Stimulated activated CD8-positive, alpha-beta memory T cell treated with anti-CD3 and anti-CD28 coated beads, Interleukin-7, amount 100 ng/mL, for 48 hours (primary cell): ENCODE results near the gene HBS1L.

Source experiments
- DNase-seq, 2 donors: peaks; one replicate each; pipeline ENCODE4 v3.0.0-alpha.2; 2020; ENCODE audit warnings: low read depth in 1 of 2; ENCODE audit errors: extremely low read depth in 1 of 2

Gene HBS1L

DNA sequence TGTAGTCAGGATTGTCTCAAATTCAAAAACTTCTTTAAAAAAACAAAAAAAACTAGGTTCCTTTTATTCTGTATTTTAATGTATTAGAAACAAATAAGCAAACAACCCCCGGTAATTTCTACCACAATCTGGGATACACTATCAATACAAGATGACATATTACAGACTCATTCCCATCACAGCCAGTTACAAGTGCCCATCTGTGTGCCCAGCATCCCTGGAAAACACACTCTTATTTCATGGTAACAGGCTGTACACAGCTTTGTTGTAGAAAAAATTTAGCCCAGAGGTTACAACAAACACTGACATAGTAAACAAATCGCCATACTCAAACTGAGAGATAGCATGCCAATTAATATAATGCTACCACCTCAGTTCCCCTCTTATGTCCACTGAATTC is 16.3 kb downstream of the HBS1L start:
- DNase-seq = no peak

DNA sequence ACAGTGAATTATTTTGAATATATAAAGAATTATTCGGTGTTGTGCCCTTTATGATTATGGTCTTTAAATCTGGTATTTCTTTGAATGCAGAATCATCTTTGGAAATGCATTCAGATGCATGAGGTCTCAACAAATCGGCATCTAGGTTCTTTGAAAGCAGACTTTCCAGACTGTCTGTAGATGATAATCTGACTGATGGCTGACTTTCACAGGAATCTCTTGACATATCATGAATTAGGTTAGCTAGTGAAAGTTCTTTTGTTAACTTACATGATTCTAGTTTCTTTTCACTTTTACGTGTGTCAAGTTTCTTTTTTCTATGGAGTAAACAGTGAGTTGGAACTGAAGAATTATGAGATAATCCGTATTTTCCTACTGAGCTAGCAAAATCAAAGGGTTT is 17.1 kb downstream of the HBS1L start:
- no peak for DNase-seq

DNA sequence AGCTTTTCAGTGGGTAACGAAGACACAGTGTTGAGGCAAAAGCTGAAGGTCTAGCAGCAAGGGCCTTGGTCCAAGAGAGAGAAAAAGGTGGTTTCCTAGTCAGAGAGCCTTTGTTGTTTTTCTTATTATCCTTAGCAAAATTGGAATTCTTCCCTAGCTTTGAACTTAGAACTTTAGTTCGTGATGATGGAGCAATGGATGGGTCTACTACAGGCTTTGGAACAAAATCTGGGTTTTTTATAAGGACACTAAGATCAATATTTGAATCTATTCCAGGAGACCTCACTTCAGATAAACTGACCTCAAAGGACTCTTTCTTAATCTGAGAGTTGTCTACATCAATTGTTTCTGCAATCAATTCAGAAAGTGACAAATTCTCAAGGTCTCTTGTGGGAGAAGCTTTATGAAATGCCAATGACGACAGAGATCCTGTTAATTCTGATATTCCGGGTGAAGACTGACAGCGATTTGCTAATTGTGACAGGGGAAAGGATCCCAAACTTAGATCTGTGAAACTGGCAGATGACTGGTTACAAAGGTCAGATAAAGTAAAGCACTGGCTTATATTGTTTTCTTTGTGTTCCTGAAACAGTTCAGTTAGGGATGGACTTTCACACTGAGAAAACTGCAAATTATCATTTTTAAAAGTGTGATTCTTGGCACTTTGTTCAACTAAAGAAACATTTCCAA is 17.7 kb downstream of the HBS1L start:
- no peak for DNase-seq

DNA sequence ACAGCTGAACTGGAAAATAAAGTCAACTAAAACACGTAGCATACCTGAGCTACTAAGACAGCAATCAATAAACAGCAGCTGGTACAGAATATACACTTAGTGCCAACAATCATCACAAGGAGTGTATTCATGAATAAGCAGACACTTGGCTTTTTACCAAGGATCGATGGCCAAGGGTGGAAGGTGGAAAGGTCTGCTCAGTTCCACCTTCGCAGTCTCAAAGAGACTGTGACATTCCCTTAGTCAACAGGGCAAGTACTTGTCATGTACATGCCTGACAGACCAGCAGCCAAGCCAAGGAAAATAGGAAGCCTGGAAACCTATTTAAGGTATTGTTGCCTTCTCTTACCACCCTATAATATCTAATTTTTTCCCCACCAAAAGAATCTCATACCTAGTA is 21.4 kb downstream of the HBS1L start:
- DNase-seq = no peak

GRCh38 chr6:135030532-135031178 is 24.0 kb downstream of the HBS1L start:
- DNase-seq = no peak

- no peak for DNase-seq
Observed at GRCh38 chr6:135030056-135030473, 24.6 kb downstream of the HBS1L start.

GRCh38 chr6:135025775-135026174 is 28.8 kb downstream of the HBS1L start:
- no peak for DNase-seq

DNA sequence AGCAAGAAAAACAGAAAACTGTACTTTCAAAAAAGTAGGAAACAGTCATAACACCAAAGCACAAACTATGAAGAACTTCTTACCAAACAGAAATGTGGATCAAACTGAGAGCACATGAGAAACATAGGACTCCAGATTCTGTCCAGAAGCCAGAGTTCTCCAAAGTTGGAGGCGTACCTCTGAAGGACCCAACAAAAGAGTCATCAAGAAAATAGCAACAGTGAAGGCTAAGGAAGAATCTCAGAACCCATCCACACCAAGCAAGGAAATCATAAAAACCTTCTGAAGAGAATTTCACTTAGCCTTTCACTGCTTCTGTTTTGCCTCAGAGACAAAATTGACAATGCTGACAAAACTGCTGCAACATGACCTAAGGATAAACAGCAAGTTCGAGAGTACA is 29.4 kb downstream of the HBS1L start:
- DNase-seq = no peak

DNA sequence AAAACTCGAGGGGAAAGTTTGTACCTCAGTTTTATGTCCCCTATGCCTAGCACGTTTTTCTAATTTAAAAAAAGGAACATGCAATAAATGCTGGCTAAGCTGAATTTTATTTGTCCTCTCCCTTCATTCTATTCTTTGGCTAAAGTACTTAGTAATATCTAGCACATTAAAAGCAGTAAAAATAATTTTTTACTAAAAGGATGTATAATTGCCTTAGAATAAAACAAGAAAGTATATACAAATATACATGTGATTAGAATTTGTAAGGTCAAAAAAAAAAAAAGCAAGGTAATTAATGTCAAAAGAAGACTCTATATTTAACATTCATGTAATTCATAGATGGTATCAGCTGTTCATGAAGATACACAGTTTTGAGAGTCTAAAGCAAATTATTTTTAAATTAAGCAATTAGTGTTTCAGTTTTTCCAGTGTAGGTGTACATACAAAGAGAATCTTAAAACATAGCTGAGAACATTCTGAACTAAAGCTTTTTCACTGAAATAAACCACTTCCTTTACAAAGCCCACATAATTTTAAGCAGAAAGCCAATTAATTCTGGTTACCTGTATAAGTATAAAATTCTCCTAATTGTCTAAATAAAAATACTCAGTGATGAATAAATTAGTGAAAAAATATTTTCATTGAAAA is 32.4 kb downstream of the HBS1L start:
- DNase-seq = no peak

DNA sequence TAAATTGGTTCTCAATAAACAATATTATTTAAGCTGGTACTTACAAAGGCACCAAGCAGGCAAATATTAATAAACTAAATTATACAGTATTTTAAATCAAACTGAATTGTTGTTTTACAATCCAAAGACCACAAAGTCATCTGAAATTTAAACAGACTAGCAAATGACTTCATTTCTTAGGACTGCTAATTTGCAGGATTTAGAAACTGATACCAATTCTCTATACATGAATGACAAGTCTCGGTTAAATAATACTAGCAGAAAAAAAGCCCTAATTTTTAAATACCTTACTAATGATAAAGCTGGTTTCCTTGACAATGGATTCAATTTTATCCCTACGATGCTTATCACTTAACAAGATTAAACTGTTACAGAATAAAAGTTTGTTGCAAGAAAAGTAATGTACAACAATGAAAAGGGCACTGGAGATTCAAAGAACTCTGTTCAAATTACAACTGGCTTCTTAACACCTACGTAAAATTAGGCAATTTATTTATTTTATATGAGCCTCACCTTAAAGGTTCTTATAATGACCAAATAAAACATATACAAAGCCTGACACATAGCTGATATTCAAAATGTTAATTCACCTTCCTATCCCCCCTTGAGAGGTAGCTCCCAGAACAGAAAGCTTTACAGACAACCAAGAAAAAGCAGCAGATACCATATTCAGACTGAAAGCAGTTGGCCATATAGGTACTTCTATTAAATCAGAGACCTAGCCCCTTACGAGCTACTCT is 33.1 kb downstream of the HBS1L start:
- DNase-seq = no peak

DNA sequence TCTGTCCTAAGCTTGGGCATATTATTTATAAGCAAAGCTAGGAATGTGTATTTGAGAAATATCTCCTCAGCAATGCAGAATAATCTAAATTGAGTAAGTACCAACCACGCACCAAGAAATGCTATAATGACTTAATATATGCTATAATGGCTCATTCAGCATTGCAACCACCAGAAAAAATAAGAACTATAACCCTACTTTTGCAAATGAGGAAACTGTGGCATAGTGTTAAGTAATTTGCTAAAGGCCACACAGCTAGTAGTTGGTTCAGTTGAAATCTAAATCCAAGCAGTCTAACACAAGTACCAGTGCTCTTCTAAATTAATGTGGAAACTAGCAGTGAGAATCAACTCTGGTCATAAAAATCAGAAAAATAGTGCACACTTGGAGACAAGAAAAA is 35.7 kb downstream of the HBS1L start:
- no peak for DNase-seq

- DNase-seq = no peak
Observed at GRCh38 chr6:135018052-135018451, 36.6 kb downstream of the HBS1L start.

- no peak for DNase-seq
Observed at GRCh38 chr6:135014353-135014832, 40.2 kb downstream of the HBS1L start.

DNA sequence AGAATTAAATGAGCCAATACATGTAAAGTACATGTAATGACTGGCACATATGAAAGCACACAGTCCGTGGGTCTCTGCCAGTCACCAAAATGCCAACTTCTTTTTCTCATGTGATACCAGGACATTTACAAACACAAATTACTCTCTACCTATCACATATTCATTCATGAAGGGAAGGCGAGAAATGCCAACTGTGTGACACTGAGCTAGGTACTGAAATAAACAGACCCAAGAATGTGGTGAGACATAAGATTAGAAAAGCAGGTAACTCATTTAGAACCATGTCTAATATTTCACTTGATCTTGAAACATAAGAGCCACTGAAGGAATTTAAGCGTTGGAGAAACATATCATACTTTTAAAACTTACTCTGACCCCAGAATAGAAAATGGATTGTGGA is 41.4 kb downstream of the HBS1L start:
- no peak for DNase-seq

GRCh38 chr6:135012764-135013163 is 41.9 kb downstream of the HBS1L start:
- DNase-seq = no peak

DNA sequence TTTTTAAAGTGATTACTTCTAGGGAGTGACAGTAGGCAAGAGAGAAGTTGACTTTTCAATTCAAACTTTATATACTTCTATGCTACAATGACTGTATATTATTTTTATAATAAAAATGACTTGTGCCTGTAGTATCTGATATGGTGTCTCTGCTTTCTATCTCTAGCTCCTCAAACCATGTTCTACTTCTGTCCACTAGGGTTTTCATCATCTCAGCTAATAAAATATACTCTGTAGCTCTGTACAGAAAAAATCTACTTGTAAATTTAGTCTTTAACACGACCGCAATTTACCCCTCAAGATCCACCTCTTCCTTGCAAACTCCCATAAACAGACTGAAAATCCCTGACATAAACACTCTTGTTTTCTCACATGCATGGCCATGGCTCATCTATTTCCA is 42.3 kb downstream of the HBS1L start:
- DNase-seq = no peak

GRCh38 chr6:135008941-135009290 is 45.7 kb downstream of the HBS1L start:
- no peak for DNase-seq

- no peak for DNase-seq
Observed at GRCh38 chr6:135008072-135008940, 46.3 kb downstream of the HBS1L start.

GRCh38 chr6:135006386-135006914 is 48.2 kb downstream of the HBS1L start:
- DNase-seq = no peak

GRCh38 chr6:135004399-135004798 is 50.2 kb downstream of the HBS1L start:
- no peak for DNase-seq
